HG03196 (cell line): ENCODE results near the gene SNIP1.
"Not testable (repeated sequence)": the region's sequence is repeated elsewhere in the genome, so short reads cannot be mapped to it uniquely, and the experiment has no call there.

ENCODE experiments used
- ATAC-seq: cut with Tn5 transposase; IDR thresholded peaks from one replicate; pipeline ENCODE4 v1.9.1; 2021; ENCODE audit not compliant: unreplicated experiment

Gene SNIP1

GRCh38 chr1:37514350-37515184 lies 39.5 kb downstream of the SNIP1 start, which contains the start of gene MEAF6:
Gene MEAF6, minus strand, starts transcription at chr1:37514766. Its CDS starts 20 bp downstream, at chr1:37514746.
- peak; percentile 84 for ATAC-seq

- peak; percentile 24 for ATAC-seq
Observed at GRCh38 chr1:37513795-37514349, 40.2 kb downstream of the SNIP1 start.

GRCh38 chr1:37509181-37509580 lies 44.9 kb downstream of the SNIP1 start:
- ATAC-seq, result no peak

- ATAC-seq, result no peak
Observed at GRCh38 chr1:37506740-37507139, 47.4 kb downstream of the SNIP1 start.

GRCh38 chr1:37502791-37503190 lies 51.3 kb downstream of the SNIP1 start:
- not testable (repeated sequence) for ATAC-seq

GRCh38 chr1:37502104-37502503 lies 52.0 kb downstream of the SNIP1 start:
- no peak for ATAC-seq

GRCh38 chr1:37501661-37502060 lies 52.4 kb downstream of the SNIP1 start:
- no peak for ATAC-seq

GRCh38 chr1:37498872-37499617 lies 55.0 kb downstream of the SNIP1 start:
- ATAC-seq, result no peak

GRCh38 chr1:37497832-37498231 lies 56.3 kb downstream of the SNIP1 start:
- no peak for ATAC-seq

GRCh38 chr1:37495875-37496274 lies 58.2 kb downstream of the SNIP1 start:
- ATAC-seq, result no peak

GRCh38 chr1:37493336-37494098 lies 60.6 kb downstream of the SNIP1 start:
- no peak for ATAC-seq

GRCh38 chr1:37487619-37487984 lies 66.5 kb downstream of the SNIP1 start:
- ATAC-seq, result no peak

- ATAC-seq, result no peak
Observed at GRCh38 chr1:37486680-37487618, 67.1 kb downstream of the SNIP1 start.

- no peak for ATAC-seq
Observed at GRCh38 chr1:37485902-37486679, 68.0 kb downstream of the SNIP1 start.
